Cortex of kidney (tissue), 1 donor: Measurements from ENCODE around the gene NKAIN4.

Experiments used
- DNase-seq: peaks from one replicate; lab custom pipeline; 2025; lab: John Stamatoyannopoulos, UW

Gene NKAIN4

DNA sequence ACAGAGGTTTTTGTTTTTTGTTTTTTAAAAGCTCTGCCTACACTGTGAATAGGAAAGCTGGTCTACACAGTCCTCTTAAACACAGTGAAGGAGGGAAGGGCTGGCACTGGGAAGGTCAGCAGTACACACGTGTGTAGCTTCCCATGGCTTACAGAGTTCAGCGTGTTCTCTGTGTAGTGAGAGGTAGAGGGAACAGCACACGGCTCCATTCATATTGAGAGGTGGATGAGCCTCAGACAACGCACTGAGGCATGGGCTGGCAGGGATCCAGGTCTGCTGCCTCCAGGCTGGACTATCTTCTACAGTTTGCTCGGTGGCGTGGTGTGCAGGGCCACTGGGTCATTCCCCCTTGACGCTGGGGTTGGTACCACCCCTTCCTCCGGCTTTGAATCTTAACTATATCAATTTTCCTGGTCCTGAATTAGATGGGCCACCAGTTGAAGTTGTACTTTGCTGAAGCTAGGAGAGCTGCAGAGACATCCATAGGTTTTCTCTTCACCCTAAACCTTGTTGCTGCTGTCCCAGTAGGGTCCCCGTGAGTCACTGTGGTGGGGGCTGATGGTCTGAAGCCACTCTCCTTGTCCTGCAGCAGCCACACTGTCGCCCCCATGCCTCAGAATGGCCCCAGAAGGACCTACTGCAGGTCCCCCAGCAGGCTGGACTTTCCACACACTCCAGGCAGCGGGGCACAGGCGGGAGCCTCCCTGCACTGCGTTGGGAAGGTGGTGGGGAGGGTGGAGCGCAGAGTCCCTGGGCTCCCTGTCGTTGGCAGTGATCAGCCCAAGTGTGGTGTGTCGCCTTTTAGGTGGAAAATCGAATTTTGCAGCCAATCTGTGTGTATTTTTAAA is 20.3 kb upstream of the NKAIN4 start:
- no peak for DNase-seq

GRCh38 chr20:63273635-63274380 is 19.5 kb upstream of the NKAIN4 start:
- no peak for DNase-seq

DNA sequence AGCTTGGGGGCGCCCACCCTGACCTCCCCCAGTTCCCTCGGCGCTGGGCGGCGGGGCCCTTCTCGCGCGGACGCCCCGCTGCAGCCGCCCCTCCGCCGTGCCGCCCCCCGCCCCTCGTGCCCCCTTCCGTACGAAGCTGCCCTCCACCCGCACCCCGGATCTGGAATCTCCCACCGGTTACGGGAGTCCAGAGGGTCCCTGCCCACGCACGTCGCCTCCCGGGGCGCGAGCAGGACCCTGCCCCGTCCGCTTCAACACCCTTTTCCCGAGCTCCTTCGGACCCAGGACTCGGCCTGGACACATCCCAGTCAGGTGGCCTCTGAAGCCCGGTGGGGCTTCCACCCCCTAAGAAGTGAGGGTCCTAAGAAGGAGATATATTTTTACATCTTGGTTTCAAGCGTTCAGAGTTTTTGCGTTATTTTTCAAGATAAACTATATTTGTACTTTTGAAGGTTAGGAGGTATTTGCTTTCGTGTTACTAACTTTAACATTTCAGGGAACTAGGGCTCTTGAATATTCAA is 18.9 kb upstream of the NKAIN4 start:
- no peak for DNase-seq

- DNase-seq: no peak
Measured at GRCh38 chr20:63272105-63273058, 18.1 kb upstream of the NKAIN4 start, which contains the start of gene ARFGAP1. Gene ARFGAP1, plus strand, starts transcription at chr20:63272813. Its CDS starts 2,768 bp downstream, at chr20:63275581.

DNA sequence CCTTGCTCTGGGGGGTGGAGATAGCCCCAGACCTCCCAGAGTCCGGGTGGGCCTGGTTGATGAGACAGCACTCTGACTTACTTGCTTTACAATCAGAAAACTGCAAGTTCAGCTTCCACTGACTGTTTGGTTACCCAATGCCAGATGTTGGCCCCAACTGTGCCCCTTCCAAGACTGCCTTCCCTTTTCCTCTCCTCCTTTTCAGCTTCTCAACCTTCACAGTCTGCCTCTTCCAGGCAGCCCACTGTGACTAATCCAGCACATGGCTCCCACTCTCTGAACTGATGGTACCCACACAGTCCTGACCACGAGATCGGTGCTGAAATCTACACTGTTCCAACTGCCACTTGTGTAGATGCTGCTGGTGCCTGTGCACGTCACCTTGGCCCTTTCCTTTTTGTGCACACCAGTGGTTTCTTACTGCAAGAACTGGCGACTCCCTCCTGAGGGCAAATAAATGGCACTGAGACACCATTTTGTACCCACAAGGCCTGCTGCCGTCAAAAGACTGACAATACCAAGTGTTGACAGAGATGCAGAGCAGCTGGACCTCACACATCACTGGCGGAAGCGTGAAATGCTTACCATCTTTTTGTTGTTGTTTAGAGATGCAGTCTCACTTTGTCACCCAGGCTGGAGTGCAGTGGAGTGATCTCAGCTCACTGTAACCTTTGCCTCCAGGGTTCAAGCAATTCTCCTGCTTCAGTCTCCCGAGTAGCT is 16.5 kb upstream of the NKAIN4 start:
- no peak for DNase-seq

DNA sequence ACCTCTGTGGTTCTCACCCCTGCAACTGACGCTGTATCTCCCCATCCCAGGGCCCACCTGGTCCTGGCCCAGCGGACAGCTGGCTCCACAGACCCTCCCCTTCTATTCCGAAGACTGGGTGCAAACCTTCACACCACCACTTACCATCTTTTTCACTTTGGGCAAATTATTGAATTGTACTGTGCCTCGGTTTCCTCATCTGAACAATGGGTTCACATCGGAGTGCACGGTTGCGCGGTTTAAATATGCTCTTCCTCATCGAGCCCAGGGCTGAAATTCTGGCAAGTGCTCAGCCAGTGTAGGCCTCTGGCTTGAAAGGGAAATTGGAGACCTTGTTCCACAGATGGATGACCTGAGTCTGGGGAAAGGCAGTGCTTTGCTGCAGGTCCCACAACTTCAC is 15.5 kb upstream of the NKAIN4 start:
- DNase-seq: no peak

DNA sequence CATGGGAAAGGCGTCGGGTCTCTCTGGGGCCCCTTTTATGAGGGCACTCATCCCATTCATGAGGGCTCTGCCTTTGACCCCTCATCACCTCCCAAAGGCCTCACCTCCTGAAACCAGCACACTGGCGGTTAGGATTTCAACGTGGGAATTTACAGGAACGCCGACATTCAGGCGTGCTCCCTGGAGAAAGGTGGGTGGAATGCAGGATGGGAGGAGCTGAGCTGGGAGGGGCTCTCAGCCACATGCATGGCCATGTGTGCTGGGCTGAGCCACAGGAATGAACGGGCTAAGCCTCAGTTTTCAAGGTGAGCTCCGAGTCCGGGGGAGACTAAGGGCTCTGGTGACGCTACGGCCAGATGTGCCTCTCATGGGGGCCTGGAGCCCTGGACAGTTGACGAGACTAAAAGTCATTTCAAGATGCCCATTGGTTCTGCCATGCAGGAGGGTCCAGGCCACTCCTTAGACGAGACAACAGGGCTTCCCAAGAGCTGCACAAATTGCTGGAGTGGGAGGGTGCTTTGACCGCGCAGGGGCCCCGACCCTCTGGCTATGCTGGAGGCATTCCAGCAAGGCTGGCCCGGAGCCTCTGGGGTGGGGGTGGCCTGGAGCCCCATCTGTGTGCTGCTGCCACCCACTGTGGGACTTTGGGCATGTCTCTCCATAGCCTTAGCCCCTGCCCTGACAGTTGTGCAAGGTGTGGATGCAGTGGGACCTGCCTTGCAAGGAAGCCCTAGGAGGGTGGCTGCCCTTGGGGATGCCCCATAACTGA is 14.6 kb upstream of the NKAIN4 start:
- DNase-seq: no peak

DNA sequence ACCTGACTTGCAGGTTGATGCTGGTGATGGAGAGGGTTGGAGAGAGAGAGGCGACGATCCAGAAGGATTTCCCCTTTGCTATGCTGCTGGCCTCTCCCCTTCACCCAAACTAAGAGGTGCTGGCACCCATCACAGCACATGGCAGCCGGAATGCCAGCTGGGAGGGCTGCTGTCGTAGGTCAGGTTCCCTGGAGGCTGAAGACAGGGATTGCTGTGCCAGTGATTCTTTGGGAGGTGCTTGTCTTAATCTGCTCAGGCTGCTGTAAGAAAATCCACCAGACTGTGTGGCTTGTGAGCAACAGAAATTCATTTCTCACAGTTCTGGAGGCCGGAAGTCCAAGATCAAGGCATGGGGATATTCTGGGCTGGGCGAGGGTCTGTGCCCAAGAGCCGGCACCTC is 14.0 kb upstream of the NKAIN4 start:
- no peak for DNase-seq

DNA sequence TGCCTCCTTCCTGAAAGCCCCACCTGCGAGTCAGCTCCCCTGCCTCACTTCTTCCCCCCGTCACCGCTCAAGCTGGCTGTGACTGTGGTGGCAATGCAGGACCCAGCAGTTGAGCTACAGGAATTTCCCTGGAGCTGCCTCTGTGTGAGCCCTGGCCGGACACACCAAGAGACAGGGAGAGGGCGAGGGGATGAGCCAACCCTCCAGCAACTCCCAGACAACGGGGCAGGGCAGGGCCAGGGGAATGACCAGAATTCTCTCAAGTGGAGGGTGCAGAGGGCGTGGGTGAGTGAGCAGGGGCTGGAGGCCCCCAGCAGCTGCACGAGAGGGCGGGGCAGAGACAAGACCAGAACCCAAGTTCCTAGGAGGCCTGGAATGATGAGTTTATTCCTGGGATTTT is 13.4 kb upstream of the NKAIN4 start:
- no peak for DNase-seq

DNA sequence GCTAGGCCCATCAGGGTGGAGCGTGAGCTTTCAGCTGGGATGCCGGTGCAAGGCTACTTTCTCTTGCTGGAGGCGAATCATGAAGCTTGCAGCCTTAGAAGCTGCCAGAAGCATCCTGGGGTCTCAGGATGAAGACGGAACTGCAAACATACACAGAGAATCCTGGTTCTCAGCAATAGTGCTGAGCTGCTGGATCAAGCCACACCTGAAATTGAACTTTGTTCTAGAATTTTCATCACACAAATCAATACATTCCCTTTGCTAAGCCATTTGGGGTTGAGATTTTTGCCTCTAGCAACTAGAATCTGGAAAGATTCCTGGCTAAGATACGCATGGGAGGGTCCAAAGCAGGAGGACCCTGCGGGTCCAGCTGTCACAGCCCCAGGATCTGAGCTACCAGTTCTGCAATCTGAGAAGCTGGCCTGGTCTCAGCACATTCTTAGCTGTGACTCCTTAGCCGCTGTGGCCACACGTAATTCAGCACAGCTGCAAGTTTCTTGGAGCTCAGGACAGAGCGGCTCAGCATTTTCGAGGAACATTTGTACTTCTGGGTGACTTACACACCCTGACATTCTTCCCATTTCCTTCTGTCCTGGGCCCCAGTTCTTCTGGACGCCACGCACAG is 11.7 kb upstream of the NKAIN4 start:
- no peak for DNase-seq

DNA sequence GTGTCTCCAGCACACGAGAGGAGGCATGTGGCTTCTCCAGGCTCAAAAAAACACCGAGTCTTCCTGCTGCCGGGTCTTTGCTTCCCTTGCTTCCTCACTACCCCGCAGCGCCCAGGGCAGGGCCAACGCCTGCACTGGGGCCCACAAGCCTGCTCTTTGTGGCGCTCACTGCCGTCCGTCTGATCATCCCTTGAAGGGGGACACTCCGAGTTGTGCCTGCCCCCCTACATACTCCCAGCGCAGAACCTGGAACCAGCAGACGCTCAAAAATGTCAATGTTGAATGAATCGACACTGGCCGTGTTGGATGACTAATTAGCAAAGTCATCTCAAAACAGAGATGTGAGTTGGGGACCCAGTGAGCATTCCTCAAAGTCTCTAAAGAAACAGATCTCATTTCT is 10.3 kb upstream of the NKAIN4 start:
- DNase-seq: no peak

DNA sequence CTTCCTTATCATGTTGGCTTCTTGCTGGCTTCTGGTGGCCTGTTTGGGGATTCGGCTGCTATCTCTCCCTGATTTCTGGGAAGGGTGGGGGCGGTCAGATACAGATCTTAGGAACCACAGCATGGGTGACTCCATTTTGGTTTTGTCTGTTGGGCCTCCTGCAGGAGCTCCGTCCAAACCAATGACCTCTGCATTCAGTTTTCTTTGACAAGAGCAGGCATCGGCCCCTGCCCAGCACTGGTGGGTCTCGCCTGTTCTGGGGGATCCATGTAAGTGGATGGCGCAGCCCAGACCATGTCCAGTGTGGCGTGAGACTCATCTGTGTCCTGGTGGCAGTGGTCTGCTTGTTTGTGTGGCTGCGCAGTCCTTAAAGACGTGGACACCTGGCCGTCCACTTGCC is 9.7 kb upstream of the NKAIN4 start:
- DNase-seq: no peak

DNA sequence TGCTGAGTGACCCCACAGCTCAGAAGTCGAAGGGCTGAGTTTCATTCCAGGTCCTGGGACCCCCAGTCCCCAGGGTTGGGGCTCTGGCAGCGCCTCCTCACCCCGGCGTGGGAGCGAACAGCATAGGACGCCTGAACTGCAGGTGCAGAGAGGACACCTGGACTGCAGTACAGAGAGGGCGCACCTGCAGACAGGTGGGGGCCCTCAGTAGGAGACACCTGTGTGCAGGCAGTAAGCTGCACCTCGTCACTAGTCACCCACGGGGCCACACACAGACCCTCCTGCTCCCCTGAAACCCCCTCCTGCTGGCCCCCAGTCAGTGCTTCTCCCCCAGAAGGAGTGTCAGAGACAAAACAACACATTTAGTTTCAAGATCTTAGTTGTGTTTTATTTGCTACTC is 8.6 kb upstream of the NKAIN4 start:
- no peak for DNase-seq

DNA sequence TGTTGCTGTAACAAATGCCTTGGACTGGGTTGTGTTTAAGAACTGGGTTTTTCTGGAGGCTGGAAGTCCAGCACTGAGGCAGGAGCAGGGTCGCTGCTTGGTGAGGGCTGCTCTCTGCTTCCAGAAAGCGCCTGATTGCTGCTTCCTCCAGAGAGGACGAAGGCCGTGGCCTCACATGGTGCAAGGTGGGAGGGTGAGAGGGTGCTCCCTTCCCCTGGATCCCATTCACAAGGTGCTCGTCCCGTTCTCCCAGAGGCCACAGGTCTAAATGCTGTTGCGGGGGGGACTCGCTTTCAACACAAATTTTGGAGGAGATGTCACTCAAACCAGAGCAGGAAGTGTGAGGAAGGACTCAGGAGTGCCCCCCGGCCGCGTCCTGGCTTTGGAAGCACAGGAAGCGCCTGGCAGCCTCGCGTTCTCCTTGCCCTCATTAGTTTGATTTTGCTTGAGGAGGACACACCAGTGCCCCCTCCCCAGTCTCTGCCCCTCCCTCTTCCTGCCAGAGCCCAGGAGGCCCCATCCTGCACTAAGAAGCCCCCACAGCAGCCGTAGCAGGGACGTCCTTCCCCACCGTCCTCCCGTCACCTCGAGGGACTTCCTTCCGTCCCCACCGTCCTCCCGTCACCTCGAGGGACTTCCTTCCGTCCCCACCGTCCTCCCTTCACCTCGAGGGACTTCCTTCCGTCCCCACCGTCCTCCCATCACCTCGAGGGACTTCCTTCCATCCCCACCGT is 7.7 kb upstream of the NKAIN4 start:
- no peak for DNase-seq

DNA sequence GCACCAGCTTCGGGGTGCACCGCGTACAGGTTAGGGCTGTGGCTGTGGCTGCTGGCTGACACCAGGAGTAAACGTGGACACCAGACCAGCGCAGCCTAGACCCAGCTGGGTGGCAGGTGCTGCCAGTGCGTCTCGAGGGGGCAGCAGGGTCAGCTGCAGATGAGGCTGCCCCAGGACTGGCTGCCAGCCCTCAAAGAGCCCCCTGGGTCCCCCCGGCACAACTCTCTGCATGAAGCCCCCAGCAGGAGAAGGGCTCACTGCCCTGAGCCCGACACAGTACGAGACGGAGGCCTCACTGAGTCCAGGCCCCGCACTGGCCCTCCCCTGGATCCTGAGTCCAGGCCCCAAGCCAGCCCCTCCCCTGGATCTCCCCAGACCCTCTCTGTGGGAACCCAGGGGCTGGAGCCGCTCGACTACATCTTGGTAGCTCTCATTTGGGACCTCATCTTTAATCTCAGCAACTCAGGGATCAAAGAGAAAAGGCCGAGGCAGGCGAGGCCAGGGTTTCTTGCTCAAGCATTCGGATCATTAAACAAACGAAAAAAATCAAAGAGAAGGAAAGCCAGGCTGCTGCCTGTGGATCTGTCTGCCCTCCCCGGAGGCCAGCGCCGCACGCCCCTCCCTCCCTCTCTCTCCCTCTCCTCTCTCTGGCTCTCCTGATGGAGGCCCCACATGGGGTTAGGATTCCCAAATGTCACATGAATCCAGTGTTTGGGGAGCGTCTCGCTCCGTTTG is 7.0 kb upstream of the NKAIN4 start:
- no peak for DNase-seq

DNA sequence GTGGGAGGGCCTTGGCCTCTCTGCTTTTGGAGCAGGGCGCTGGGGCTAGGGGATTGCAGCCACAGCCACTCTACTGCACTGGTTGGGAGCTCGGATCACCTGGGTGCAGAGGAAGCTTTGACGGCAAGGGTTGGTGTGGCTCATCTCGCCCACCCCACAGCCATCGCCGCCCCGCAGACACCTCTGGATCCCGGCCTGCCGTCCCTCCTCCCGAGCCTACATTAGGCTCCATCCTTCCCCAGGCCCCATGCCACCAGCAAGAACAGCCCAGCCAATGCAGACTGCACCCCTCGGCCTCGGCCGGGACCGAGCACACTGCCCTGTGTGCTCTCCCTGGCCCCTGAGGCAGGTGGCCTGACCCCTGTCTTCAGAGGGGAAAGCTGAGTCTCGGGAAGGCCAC is 6.3 kb upstream of the NKAIN4 start:
- DNase-seq: no peak

GRCh38 chr20:63259734-63260460 is 5.6 kb upstream of the NKAIN4 start:
- DNase-seq: no peak

DNA sequence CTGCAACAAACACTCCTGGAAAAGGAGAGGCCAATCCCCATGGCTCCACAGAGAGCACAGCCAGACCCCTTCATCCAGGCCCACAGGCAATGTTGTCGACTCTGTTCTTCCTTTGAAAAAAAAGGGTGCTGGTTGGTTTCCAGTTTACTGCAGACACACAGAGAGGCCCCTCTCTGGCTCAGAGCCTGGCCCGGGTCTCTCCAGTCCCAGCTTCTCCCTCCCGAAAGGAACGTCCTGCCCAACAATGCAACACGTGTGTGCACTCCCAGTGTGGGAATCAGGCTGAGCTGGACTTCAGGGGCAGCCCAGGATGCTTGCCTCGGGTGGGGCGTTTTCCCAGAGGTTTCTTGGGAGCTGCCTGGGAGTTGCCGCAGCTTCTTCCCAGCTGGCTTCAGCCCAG is 4.5 kb upstream of the NKAIN4 start:
- DNase-seq: no peak
